ENCODE data around the gene GLIPR1L2.

Gene GLIPR1L2

DNA sequence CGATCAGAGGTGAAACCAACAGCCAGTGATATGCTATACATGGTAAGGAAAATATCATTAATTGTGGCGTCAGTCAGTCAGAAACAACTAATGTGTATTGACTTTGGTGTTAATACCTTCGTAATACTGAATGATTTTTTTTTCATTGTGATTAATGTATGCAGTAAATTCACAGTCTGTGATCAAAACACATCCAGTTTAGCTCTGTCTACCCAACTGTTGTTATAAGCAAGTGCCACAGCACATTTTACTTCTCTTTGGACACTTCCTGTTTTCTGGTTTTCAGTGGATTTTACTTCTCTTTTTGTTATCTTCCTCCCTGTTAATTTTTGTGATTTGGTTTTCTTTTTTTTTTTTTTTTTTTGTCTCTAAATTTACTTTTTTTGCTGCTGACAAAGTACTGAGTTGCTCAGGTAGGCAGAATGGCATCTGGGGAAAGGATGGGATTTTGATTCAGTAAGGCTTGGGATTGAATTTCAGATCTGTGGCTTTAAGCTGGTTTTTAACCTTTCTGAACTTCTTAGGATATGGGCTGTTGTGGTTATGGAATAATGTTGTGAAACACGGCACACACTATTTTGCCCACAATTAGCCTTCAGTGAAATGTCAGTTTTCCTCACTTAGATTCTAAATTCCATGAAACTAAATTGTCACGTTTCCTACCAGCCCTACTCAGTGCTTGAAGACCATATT lies 90.3 kb downstream of the GLIPR1L2 start:
- peak overlapping the region; percentile 42 for H3K4me3 ChIP-seq (ENCODE audit: low read length)
- H3K27me3 ChIP-seq (ENCODE audit: control insufficient read depth, insufficient read depth, low read length): no peaks in the 10 kb centered on the region
- no peaks in the 10 kb centered on the region for H3K9me3 ChIP-seq (ENCODE audit: control insufficient read depth, low read length)
- no peaks in the 10 kb centered on the region for H3K4me1 ChIP-seq (ENCODE audit: control insufficient read depth, insufficient read depth, low read length)
- no peaks in the 10 kb centered on the region for H3K36me3 ChIP-seq (ENCODE audit: control insufficient read depth, insufficient read depth, low read length)
- peak overlapping the region; percentile 69 for H3K9ac ChIP-seq (ENCODE audit: low read length)

- Histone ChIP-seq H3K36me3 (ENCODE audit: control insufficient read depth, insufficient read depth, low read length) (no peaks in the 10 kb centered on the region), H3K9ac (ENCODE audit: low read length) (no peak overlapping the region), H3K9me3 (ENCODE audit: control insufficient read depth, low read length) (no peaks in the 10 kb centered on the region), H3K4me3 (ENCODE audit: low read length) (no peak overlapping the region), H3K27me3 (ENCODE audit: control insufficient read depth, insufficient read depth, low read length) (no peaks in the 10 kb centered on the region), H3K4me1 (ENCODE audit: control insufficient read depth, insufficient read depth, low read length) (no peaks in the 10 kb centered on the region)
Observed at GRCh38 chr12:75481774-75482173, 90.9 kb downstream of the GLIPR1L2 start.

All from mucosa of stomach (tissue), 1 donor.